Measurements from ENCODE around the gene GLRB.
A peak's percentile ranks its signal among the peaks of the same experiment; 100 is the strongest.

Gene GLRB

GRCh38 chr4:157095716-157096115 lies 19.8 kb downstream of the GLRB start:
- no peak overlapping the region for H3K4me3 ChIP-seq (ENCODE audit: low read length)
- DNase-seq (ENCODE audit: low read depth) = no peak
- no peak for TF ChIP-seq CTCF (conservative IDR thresholded peaks at IDR 0.05; ENCODE audit: low read length)

- peak; percentile 11 for DNase-seq (ENCODE audit: low read depth)
- no peak overlapping the region for H3K4me3 ChIP-seq (ENCODE audit: low read length)
- TF ChIP-seq CTCF (conservative IDR thresholded peaks at IDR 0.05; ENCODE audit: low read length) = no peak
These were observed 20.5 kb downstream of the GLRB start for GRCh38 chr4:157096439-157096838.

DNA sequence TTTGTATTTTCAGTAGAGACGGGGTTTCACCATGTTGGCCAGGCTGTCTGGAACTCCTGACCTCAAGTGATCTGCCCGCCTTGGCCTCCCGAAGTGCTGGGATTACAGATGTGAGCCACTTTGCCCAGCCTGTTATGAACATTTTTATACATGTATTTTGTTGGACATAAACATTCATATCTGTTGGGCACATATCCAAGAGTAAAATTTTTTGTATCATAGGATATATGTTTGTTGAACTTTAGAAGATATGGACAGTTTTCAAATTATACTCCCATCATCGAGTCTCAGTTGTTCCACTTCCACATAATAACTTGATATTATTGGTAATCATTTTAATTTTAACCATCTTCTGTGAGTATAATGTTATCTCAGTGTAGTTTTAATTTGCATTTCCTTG lies 23.6 kb downstream of the GLRB start:
- H3K4me3 ChIP-seq (ENCODE audit: low read length) = no peak overlapping the region
- no peak for TF ChIP-seq CTCF (conservative IDR thresholded peaks at IDR 0.05; ENCODE audit: low read length)
- no peak for DNase-seq (ENCODE audit: low read depth)

DNA sequence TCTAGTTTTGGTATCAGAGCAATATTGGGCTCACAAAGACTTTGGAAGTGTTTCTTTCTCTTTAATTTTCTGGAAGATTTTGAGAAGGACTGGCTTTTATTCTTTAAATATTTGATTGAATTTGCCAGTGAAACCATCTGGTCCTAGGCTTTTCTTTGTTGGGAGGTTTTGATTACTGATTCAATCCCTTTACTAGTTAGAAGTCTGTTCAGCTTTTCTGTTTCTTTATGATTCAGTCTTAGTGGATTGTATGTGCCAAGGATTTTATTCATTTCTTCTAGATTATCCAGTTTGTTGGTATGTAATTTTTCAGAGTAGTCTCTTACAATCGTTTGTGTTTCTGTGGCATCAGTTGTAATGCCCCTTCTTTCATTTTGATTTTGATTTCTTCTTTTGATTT lies 28.6 kb downstream of the GLRB start:
- no peak overlapping the region for H3K4me3 ChIP-seq (ENCODE audit: low read length)
- no peak for TF ChIP-seq CTCF (conservative IDR thresholded peaks at IDR 0.05; ENCODE audit: low read length)
- peak; percentile 9 for DNase-seq (ENCODE audit: low read depth)

- no peak for DNase-seq (ENCODE audit: low read depth)
- TF ChIP-seq CTCF (conservative IDR thresholded peaks at IDR 0.05; ENCODE audit: low read length) = no peak
- H3K4me3 ChIP-seq (ENCODE audit: low read length) = no peak overlapping the region
These were observed 38.7 kb downstream of the GLRB start for GRCh38 chr4:157114671-157115070.

DNA sequence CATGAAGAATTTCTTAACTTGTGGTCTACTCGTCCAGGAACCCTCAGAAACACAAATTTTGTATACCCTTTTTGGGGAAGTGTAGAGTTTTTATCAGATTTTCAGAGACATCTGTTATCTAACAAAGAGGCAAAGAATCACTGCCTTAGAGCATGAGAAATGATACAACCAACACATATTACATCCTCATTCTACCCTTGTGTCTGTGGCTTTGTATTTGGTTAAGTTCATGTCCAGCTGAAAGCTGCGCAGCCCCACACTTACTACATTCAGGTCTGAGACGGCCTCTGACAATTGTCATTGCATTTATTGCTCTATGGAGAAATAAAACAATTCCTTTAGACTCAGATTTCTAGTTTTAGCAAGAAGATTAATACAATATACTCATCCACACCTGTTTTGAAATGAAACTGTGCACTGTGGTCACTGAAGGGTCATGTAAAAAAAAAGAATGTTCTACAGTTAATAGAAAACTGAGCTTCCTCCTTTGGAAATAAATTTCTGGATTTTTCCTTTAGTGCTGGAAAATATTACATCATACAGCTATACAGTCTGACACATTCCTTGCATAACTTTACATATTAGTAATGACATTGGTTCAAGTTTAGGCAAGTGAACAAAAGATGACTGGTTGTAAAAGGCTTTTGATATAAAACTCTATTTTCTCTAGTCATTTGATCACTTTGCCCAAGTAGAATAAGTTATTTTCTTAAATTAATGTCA lies 39.8 kb downstream of the GLRB start:
- no peak for TF ChIP-seq CTCF (conservative IDR thresholded peaks at IDR 0.05; ENCODE audit: low read length)
- peak; percentile 82 for DNase-seq (ENCODE audit: low read depth)
- no peak overlapping the region for H3K4me3 ChIP-seq (ENCODE audit: low read length)

GRCh38 chr4:157121401-157121800 lies 45.5 kb downstream of the GLRB start:
- peak; percentile 65 for DNase-seq (ENCODE audit: low read depth)
- TF ChIP-seq CTCF (conservative IDR thresholded peaks at IDR 0.05; ENCODE audit: low read length) = no peak
- no peak overlapping the region for H3K4me3 ChIP-seq (ENCODE audit: low read length)

All from AG10803 (cell line).